GM12891 (cell line): ENCODE measurements around the gene ARID1B.

Experiments
- DNase-seq: peaks from one replicate; pipeline ENCODE4 v3.0.0; 2011; ENCODE audit warnings: low spot score; ENCODE audit not compliant: insufficient read length
- FAIRE-seq: peaks from 2 replicates; lab custom pipeline; 2011; peaks lifted over from hg19 to GRCh38; lab: Jason Lieb, UNC
- PAX5 ChIP-seq: IDR thresholded peaks from 2 replicates; pipeline ENCODE4 v1.6.1; 2011; ENCODE audit warnings: low read length, moderate library complexity, mild to moderate bottlenecking; ENCODE audit not compliant: insufficient read depth, severe bottlenecking
- POLR2A ChIP-seq: IDR thresholded peaks from 2 replicates; pipeline ENCODE4 v1.6.1; 2011; ENCODE audit warnings: low read depth, low read length, control low read depth
- POLR2AphosphoS5 ChIP-seq: IDR thresholded peaks from 2 replicates; pipeline ENCODE4 v1.6.1; 2011; ENCODE audit warnings: low read depth, low read length, control low read depth
- POU2F2 ChIP-seq: IDR thresholded peaks from 2 replicates; pipeline ENCODE4 v1.6.1; 2011; ENCODE audit warnings: low read depth, mild to moderate bottlenecking, control low read depth, low read length, moderate library complexity
- SPI1 ChIP-seq: IDR thresholded peaks from 2 replicates; pipeline ENCODE4 v1.6.1; 2011; ENCODE audit warnings: low read depth, low read length, control low read depth
- TAF1 ChIP-seq: IDR thresholded peaks from 2 replicates; pipeline ENCODE4 v1.6.1; 2011; ENCODE audit warnings: low read depth, low read length, control low read depth

Gene ARID1B

GRCh38 chr6:157217198-157217893 is 440.2 kb downstream of the ARID1B start:
- no peak for TF ChIP-seq PAX5
- TF ChIP-seq POLR2AphosphoS5: no peak
- TF ChIP-seq POU2F2: no peak
- no peak for TF ChIP-seq SPI1
- TF ChIP-seq POLR2A: no peak
- TF ChIP-seq TAF1: no peak
- no peak for FAIRE-seq
- no peak for DNase-seq

GRCh38 chr6:157217894-157218370 is 440.8 kb downstream of the ARID1B start:
- TF ChIP-seq TAF1 (no peak), POLR2A (no peak), PAX5 (no peak), POLR2AphosphoS5 (no peak), POU2F2 (no peak), SPI1 (no peak)
- DNase-seq: no peak
- no peak for FAIRE-seq

DNA sequence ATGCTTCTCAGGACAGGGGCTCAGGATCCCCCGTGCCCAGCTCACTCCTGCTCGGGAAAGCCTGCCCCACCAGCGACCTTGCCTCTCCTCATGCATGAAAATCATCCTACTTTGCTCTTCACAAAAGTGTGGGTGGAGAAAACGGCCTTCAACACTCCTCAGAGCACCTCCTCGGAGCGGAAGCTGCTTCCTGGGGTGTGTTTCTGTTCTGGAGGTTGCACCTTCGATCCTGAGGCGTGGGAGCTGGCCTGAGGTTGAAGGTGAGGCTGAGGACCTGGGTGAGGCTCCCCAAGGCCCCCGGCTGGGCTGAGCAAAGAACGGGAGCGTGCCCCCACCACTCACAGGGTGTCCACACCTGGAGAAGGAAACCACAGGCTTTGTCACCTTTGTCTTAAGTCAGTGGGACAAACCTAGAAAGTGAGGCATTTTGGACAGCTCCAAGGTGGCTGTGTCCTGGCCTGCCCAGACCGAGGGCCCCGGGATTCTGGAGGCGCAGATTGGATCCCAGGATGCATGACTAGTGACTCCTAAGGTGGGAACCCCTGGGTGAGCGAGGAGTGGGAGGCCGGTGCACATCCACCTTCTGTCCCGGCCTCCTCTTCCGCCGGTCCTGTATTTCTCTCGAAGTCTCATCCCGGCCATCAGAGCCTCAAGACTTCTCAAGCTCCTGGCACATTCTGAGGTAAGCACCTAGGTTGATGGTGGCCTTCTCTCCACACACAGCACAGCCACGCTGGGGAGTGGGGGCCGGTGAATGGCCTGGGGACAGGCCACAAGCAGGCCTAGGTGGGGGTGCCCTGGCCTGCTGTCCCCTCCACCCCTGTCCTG is 441.4 kb downstream of the ARID1B start:
- TF ChIP-seq PAX5 (no peak), TAF1 (no peak), SPI1 (no peak), POLR2AphosphoS5 (no peak)
- DNase-seq (no peak), FAIRE-seq (no peak)

- TF ChIP-seq SPI1 (no peak), TAF1 (no peak), PAX5 (no peak), POLR2A (no peak), POU2F2 (no peak), POLR2AphosphoS5 (no peak)
- DNase-seq (no peak), FAIRE-seq (no peak)
Measured at GRCh38 chr6:157219201-157220200, 442.3 kb downstream of the ARID1B start.

DNA sequence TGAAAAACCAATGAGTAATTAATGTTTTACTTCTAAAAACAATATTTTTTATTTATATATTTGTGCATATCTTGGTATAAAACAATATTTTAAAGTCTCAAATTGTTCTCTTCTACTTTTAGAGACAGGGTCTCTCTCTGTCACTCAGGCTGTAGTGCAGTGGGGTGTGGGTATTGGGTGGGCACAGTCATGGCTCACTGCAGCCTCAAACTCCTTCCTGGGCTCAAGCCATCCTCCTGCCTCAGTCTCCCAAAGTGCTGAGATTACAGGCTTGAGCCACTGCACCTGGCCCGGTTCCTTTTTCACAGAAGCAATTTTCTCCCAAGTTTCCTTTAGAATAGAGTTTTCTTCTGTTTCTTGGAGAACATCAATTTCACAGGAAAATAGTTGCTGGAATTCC is 443.3 kb downstream of the ARID1B start:
- DNase-seq (no peak), FAIRE-seq (no peak)

DNA sequence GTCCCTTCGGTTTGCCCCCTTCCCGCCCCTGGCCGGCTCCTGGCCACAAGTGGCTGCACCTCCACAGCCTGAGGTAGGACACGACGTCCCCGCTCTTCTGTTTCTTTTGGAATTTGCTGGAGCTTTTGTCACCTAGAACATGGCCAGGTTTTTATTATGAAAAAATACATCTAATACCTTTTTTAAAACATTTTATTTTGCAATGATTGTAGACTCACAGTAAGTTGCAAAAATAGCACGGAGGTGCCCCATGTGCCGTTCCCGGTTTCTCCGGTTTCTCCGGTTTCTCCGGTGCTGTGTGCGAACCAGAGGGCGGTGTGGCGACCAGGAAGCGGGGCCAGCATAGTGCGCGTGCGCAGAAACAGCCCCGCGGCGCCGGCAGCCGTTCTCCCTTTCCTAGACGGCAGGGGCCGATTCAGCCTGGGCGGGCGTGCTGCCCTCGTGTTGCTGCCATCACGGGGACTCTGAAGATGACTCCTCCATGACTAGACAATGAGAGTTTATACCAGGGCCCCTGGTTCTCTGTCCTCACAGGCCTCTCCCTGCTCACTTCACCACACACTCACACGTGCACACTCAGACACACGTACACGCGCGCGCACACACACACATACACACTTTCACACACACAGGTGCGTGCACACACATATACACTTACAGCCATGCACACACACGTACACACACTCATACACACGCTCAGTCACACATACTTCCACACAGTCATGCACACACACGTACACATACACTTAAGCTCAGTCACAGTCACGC is 444.1 kb downstream of the ARID1B start:
- TF ChIP-seq POLR2AphosphoS5: 0 out of 2 replicates have a peak, but pooled peaks have one; percentile 26
- TF ChIP-seq PAX5: no peak
- FAIRE-seq (peak; percentile 96), DNase-seq (peak; percentile 83)

More for the DNA sequence above, 443.3 kb downstream of the ARID1B start:
- TF ChIP-seq POU2F2 (no peak), TAF1 (no peak)

GRCh38 chr6:157221817-157222175 is 444.6 kb downstream of the ARID1B start:
- FAIRE-seq (no peak), DNase-seq (no peak)
- no peak for TF ChIP-seq SPI1
- TF ChIP-seq POLR2AphosphoS5: no peak
- TF ChIP-seq POU2F2: no peak
- TF ChIP-seq TAF1: no peak
- TF ChIP-seq POLR2A: no peak
- TF ChIP-seq PAX5: no peak

- TF ChIP-seq POLR2A (no peak), PAX5 (no peak), POU2F2 (no peak), SPI1 (no peak), TAF1 (no peak), POLR2AphosphoS5 (no peak)
- DNase-seq (no peak), FAIRE-seq (no peak)
Measured at GRCh38 chr6:157222201-157222981, 445.2 kb downstream of the ARID1B start.
